Activated CD4-positive, alpha-beta T cell treated with anti-CD3 and anti-CD28 coated beads, Interleukin-2, Interleukin-6, amounts not matched to agents 100 ng/mL and 50 ng/mL, durations not matched to agents 16 hours and 8 hours (primary cell): ENCODE measurements around the gene NT5E.
A peak's percentile ranks its signal among the peaks of the same experiment; 100 is the strongest.

ENCODE experiments used
- DNase-seq: peaks from one replicate; pipeline ENCODE4 v3.0.0-alpha.2; 2020

NT5E gene

GRCh38 chr6:85460921-85461797 lies 11.3 kb downstream of the NT5E start:
- peak; percentile 71 for DNase-seq

GRCh38 chr6:85461798-85462170 lies 11.9 kb downstream of the NT5E start:
- DNase-seq, result no peak

DNA sequence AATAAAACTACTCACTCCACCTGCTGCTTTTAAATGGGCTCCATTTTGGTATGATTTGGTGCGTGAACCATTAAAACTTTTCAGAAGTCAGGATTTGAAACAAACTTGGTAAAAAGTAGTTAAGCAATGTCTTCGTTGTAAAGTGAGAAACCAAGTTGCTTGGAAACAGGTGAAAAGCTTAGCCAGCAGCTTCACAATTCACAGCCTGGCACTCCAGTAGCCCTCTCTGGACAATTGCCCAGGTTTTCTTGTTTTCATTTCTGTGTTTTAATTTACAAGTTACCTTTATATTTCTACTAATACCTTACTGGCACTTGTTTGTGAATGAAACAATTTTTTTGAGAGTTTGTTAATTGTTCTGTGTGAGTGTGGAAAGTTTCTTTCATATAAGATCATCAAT lies 12.8 kb downstream of the NT5E start:
- no peak for DNase-seq

DNA sequence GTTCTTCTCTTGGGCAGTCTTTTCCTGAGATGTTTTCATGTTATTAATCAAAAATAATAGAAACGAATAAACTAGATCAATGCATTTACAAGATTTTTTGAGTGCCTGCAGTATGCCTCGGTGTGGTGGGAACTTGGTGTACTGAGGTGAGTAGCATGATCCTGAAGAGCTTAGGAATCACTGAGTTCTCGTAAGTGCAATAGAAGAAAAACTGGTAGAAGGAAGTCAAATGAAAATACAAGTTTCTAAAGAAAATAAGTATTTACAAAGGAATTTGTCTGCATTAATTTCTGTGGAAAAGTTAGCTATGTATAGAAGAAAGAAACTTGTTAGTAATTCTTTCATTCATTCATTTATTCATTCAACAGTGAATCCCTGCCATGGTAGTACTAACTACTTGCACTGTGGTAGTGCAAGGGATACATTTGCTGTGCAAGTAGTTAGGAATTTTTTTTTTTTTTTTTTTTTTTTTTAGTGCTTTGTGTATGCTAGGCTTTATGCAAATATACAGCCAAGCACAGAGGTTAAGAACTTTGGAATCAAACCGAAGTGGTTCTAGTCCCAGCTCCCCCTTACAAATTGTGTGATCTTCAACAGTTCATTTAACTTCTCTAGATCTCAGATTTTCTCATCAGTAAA lies 13.9 kb downstream of the NT5E start:
- DNase-seq, result no peak

GRCh38 chr6:85464260-85464644 lies 14.4 kb downstream of the NT5E start:
- peak; percentile 51 for DNase-seq

- DNase-seq, result peak; percentile 66
Observed at GRCh38 chr6:85464722-85465150, 14.9 kb downstream of the NT5E start.

GRCh38 chr6:85465762-85466161 lies 15.9 kb downstream of the NT5E start:
- DNase-seq, result peak; percentile 39

GRCh38 chr6:85468326-85468725 lies 18.4 kb downstream of the NT5E start:
- no peak for DNase-seq

DNA sequence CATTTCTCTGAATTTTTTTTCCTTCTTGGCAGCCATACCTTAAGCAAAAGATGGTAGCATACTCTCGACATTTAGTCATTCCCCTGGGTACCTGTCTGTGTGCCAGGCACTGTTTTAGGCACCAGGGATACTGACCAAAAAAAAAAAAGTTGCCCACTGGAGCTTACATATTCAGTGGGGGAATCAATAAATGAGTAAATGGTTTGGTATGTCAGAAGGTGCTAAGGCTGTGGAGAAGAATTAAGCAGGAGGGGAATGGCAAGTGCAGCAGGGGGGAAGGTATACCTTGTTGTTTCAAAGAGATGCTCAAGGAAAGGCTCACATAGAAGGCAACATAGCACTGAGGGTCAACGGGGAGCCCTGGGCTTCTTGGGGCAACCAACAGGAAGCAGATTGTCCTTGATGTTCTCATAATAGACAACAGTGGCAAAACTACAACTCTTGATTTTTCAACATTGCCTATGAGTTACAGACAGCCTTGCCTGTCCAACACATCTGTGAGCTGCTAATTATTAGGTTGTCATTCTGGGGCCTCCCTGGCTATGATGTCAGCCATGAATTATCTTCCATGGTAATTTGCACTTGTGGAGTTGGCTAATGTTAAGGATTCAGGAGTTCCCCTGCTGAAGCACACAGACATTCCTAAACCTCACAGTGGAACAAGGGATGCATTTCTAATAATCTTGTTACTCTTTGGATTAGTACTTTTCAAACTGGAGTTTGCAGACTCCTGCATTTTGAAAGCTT lies 19.6 kb downstream of the NT5E start:
- no peak for DNase-seq

DNA sequence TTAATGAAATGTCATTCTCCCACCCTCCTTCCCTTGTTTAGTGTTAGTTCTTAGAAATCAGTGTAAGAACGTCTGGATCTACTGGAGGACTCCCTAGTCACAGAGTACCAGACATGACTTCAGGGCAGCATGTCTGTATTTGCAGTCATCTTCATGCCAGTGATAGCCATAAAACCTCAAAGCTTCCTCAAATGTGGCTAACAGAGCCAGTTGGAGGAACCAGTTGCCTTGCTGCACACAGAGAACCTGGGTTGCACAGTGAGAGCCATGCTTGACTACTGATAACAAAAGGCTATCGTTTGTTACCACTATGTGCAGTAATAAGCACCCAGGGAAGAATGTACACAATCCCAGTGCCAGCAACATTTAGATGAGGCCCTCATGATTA lies 20.1 kb downstream of the NT5E start:
- DNase-seq, result no peak

DNA sequence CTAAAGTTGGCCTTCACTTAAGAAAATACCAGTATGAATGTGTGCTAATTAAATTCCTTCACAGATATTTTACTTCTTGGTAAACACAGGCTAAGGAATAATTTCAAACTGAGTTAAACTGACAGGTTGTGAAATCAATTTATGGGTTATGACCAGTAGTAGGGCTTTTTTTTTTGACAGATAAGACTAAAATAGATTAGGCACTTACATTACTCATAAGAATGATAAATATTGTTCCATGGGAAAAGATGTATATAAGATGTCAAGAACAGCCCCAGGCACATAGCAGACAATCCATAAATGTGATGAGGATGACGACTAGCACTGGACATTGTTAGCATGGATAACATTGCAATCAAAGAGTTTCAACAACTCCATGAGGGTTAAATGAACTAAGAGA lies 22.9 kb downstream of the NT5E start:
- no peak for DNase-seq

DNA sequence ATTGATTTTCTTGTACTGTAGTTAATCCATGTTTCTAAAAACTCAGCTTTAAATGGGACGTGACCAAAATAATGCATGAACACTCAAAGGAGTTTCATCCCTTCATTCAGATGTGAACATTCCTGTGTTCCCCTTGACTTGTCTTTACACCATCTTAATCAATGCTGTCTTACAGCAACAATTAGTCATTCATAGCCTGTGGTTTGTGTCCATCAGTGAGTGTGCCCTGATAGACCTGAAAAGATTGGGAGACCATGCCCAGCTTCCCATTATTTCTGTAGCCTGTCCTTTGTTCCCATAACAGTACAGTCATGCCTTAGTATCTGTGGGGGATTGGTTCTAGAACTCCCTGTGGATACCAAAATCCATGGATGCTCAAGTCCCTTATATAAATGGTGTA lies 23.9 kb downstream of the NT5E start:
- no peak for DNase-seq

GRCh38 chr6:85476532-85476931 lies 26.6 kb downstream of the NT5E start:
- no peak for DNase-seq

DNA sequence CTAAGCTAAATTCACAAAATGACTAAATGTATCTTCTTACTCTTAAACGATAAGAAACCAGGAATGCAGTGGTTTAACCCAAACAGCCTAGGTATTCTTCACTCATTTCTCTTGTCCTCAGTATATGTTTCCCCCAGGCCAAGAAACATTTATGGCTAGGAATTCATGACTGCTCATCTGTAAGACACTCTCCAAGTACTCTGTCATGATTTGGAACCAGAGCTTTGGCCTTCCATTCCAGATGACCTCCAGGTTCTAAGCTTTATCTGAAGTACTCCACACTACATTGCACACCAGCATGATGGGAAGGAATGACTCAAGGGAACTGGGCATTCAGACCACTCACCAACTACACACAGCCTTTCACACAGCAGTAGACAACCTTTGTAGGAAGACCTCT lies 29.3 kb downstream of the NT5E start:
- no peak for DNase-seq

DNA sequence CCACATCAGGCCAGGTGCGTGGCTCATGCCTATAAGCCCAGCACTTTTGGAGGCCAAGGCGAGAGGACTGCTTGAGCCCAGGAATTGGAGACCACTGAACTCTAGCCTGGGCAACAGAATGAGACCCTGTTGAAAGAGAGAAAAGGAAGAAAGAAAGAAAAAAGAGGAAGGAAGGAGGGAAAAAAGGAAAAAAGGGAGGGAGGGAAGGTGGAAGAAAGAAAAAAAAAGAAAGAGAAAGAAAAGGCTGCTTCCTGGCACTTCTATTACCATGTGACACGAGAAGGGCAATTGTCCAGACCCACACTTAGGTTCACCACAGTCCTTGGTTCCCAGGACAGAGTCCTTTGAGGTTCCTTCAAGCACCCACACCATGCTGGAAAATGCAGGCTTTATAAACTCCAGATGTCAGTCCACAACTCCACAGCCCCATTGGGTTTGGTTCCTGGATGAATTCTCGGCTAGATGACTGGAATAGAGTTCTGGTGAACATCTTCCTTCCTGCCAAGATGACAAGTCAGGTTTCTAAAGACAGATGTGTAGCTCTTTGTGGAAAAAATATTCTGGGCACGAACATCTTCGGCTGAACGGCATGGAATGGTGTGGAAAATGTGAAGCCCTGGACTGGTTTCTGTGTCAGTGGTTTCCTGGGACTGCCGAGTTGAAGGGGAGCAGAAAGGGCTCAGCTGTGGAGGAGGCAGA lies 32.5 kb downstream of the NT5E start:
- no peak for DNase-seq

DNA sequence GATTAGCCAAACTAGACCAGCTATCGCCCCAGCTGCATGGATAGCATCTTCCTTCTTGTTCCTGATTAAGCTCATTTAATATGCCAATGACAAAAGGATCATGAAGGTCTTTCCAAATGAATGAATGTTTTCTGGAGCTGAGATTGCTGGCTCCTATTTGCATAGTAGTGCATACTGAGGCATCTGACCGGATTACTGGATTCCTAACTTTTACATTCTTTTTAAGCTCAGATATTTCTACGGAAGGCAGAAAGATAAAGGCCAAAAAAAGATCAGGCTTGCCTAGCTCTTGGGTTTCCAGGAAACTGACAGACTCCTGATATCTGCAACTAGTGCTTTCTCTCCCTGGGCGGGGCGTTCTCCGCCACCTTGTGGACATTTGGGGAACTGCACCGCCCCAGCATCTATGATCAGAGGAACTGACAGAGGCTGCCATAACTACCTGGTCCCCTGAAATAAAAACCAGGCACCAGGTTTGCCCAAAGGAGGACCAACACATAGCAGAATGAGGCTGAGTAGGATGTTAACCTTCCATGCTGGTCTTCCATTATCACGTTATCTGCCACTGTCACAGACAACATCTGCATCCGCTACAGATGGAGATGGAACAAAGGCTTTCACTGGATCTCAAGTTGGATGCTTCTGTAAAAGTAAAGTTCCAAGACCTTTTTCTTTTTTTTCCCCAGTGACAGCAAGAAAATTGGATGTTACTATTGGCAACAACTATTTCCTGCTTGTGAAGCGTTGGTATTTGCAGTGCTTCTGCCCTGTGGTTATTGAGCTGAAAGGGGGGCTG lies 33.2 kb downstream of the NT5E start:
- peak; percentile 86 for DNase-seq

DNA sequence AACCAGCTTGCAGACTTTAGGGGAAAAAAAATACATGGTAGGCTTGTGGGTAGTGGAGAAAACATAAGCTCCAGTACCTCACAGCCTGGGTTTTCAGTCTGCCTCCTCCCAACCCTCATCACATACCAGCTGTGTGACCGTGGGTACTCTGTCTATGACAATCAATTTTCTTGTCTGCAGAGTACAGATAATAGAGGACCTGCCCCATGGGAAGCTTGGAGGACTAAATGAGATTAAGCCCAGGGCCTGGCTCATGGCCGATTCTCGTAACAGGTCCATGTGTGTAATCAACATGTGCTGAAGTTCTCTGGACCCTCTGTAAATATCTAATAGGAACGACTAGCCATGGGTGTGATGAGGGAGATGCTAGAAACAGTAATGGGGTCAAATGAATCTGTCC lies 34.0 kb downstream of the NT5E start:
- no peak for DNase-seq

DNA sequence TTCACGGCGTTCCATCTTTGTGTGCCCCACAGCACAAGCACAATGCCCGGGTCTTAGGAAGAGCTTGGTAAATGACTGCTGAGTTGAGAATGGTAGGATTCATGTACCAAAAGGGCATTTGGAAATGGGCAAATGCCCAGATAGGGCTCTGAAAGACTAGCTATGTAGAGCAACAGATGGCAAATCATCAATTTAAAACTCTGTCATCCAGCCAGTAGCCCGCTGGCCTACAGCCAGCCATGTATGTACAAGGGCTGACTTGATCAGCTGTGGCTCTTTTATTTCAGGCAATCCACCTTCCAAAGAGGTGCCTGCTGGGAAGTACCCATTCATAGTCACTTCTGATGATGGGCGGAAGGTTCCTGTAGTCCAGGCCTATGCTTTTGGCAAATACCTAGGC lies 35.1 kb downstream of the NT5E start:
- no peak for DNase-seq

DNA sequence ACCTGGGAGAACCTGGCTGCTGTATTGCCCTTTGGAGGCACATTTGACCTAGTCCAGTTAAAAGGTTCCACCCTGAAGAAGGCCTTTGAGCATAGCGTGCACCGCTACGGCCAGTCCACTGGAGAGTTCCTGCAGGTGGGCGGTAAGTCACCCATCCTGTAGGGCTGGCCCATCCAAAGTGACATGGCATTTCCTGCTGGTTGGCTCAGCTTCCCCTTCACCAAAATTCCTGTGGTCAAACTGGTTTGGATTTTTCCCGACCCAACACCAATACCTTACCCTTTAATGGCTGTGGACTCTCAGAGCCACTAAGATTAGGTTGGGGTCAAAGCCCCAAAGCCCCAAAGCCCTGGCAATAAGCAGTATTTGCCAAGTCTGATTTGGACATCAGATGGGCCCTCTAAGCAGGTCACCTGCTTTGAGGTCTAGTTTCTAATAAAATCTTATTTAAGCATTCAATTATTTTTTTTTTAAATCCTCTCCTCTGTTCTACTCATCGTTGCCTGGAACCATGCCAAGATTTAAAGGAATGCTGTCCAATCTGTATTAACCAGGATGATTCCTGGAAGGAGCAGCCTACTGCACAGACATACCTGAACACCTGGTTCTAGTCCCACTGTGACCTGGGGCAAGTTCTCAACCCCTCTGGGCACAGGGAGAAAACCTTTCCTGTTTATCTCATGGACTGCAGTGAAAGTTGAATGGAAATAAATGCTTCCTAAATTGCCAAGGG lies 40.8 kb downstream of the NT5E start:
- DNase-seq, result no peak

GRCh38 chr6:85493389-85493788 lies 43.5 kb downstream of the NT5E start:
- DNase-seq, result no peak
